ENCODE results near the gene ZNF469.

Gene ZNF469

GRCh38 chr16:88363239-88363891 is 19.4 kb upstream of the ZNF469 start:
- no peak for DNase-seq

GRCh38 chr16:88365244-88365865 is 17.4 kb upstream of the ZNF469 start:
- no peak for DNase-seq

- DNase-seq, result no peak
Measured at GRCh38 chr16:88366032-88366703, 16.6 kb upstream of the ZNF469 start.

- DNase-seq, result no peak
Measured at GRCh38 chr16:88366704-88367047, 16.1 kb upstream of the ZNF469 start.

- DNase-seq, result no peak
Measured at GRCh38 chr16:88367560-88367959, 15.2 kb upstream of the ZNF469 start.

- no peak for DNase-seq
Measured at GRCh38 chr16:88368036-88368435, 14.7 kb upstream of the ZNF469 start.

GRCh38 chr16:88368994-88369393 is 13.8 kb upstream of the ZNF469 start:
- no peak for DNase-seq

- no peak for DNase-seq
Measured at GRCh38 chr16:88369447-88370008, 13.2 kb upstream of the ZNF469 start.

- no peak for DNase-seq
Measured at GRCh38 chr16:88370365-88370764, 12.4 kb upstream of the ZNF469 start.

- DNase-seq, result no peak
Measured at GRCh38 chr16:88372522-88372921, 10.2 kb upstream of the ZNF469 start.

GRCh38 chr16:88373211-88373610 is 9.5 kb upstream of the ZNF469 start:
- DNase-seq, result no peak

- DNase-seq, result no peak
Measured at GRCh38 chr16:88373927-88374492, 8.7 kb upstream of the ZNF469 start.

- no peak for DNase-seq
Measured at GRCh38 chr16:88374736-88375135, 8.0 kb upstream of the ZNF469 start.

- no peak for DNase-seq
Measured at GRCh38 chr16:88375236-88375975, 7.4 kb upstream of the ZNF469 start.

- DNase-seq, result no peak
Measured at GRCh38 chr16:88375996-88376834, 6.5 kb upstream of the ZNF469 start.

- no peak for DNase-seq
Measured at GRCh38 chr16:88376835-88377726, 5.7 kb upstream of the ZNF469 start.

- DNase-seq, result no peak
Measured at GRCh38 chr16:88377961-88378360, 4.8 kb upstream of the ZNF469 start.

GRCh38 chr16:88378401-88378800 is 4.4 kb upstream of the ZNF469 start:
- DNase-seq, result no peak

- DNase-seq, result no peak
Measured at GRCh38 chr16:88378836-88379693, 3.7 kb upstream of the ZNF469 start.

GRCh38 chr16:88379694-88380040 is 3.1 kb upstream of the ZNF469 start:
- no peak for DNase-seq
